ENCODE data around the gene MAP3K13.

MAP3K13 gene

GRCh38 chr3:185362850-185363661 lies at the start of gene MAP3K13:
Gene MAP3K13, plus strand, starts transcription at chr3:185363136. Its CDS starts 65,446 bp downstream, at chr3:185428582.
- DNase-seq, result peak; percentile 85

GRCh38 chr3:185313693-185314246 lies 49.2 kb upstream of the MAP3K13 start:
- DNase-seq, result no peak

- no peak for DNase-seq
Observed at GRCh38 chr3:185316740-185317412, 46.1 kb upstream of the MAP3K13 start.

- no peak for DNase-seq
Observed at GRCh38 chr3:185317674-185318073, 45.3 kb upstream of the MAP3K13 start.

GRCh38 chr3:185318141-185318540 lies 44.8 kb upstream of the MAP3K13 start:
- DNase-seq, result no peak

- DNase-seq, result no peak
Observed at GRCh38 chr3:185319801-185320200, 43.1 kb upstream of the MAP3K13 start.

- no peak for DNase-seq
Observed at GRCh38 chr3:185320949-185321348, 42.0 kb upstream of the MAP3K13 start.

GRCh38 chr3:185322101-185322719 lies 40.7 kb upstream of the MAP3K13 start:
- DNase-seq, result no peak

GRCh38 chr3:185325946-185326791 lies 36.8 kb upstream of the MAP3K13 start:
- DNase-seq, result no peak

GRCh38 chr3:185327062-185327461 lies 35.9 kb upstream of the MAP3K13 start:
- DNase-seq, result no peak

- no peak for DNase-seq
Observed at GRCh38 chr3:185328324-185329004, 34.5 kb upstream of the MAP3K13 start.

- DNase-seq, result no peak
Observed at GRCh38 chr3:185330238-185330637, 32.7 kb upstream of the MAP3K13 start.

- no peak for DNase-seq
Observed at GRCh38 chr3:185330644-185331043, 32.3 kb upstream of the MAP3K13 start.

- DNase-seq, result peak; percentile 22
Observed at GRCh38 chr3:185332026-185332735, 30.8 kb upstream of the MAP3K13 start.

GRCh38 chr3:185335799-185336198 lies 27.1 kb upstream of the MAP3K13 start:
- no peak for DNase-seq

- DNase-seq, result no peak
Observed at GRCh38 chr3:185337231-185337816, 25.6 kb upstream of the MAP3K13 start.

- no peak for DNase-seq
Observed at GRCh38 chr3:185339945-185340344, 23.0 kb upstream of the MAP3K13 start.

GRCh38 chr3:185340751-185341150 lies 22.2 kb upstream of the MAP3K13 start:
- DNase-seq, result no peak

- no peak for DNase-seq
Observed at GRCh38 chr3:185341616-185342458, 21.1 kb upstream of the MAP3K13 start.
